H1 (cell line): ENCODE data around the gene SIX1. TPM values are rescaled to one million over a fixed set of nuclear protein-coding genes. Genes with fewer than 3 reads are reported as not detected.

Experiments
- ASH2L ChIP-seq: fragments of 200-600, 300-600 bp; sonication (generic); IDR thresholded peaks from one replicate; pipeline ENCODE4 v1.7.1; 2017; ENCODE audit warnings: low read length
- MAX ChIP-seq: IDR thresholded peaks from 2 replicates; pipeline ENCODE4 v1.6.1; 2012; ENCODE audit warnings: inconsistent platforms
- SP1 ChIP-seq: IDR thresholded peaks from 2 replicates; pipeline ENCODE4 v1.6.1; 2011; ENCODE audit warnings: low read depth, low read length
- TAF7 ChIP-seq: optimal IDR thresholded peaks from 2 replicates; pipeline ENCODE3; 2011; ENCODE audit warnings: low read depth, mild to moderate bottlenecking, inconsistent platforms, low read length, moderate library complexity, borderline replicate concordance
- polyA plus RNA-seq, 7 experiments: library from polyadenylated mRNA; depleted of rRNA in 3 of 7; stranded (reverse) in 5 of 7; unstranded in 2 of 7; fragments of >200 nt in 5 of 7; fragments of 200-250 nt in 2 of 7; gene quantifications; 1 replicate in 5 of 7; 2 replicates in 1 of 7; 4 replicates in 1 of 7; pipeline versions ENCODE4 v1.2.1 to v1.2.3, GENCODE V29; 2011 to 2013; ENCODE audit warnings: missing spikeins in 2 of 7, mixed read lengths in 2 of 7
- total RNA-seq: library from RNA; stranded (reverse); fragmentation: NEBNext Ultra II Directional; extraction: Animal tissue kit (Norgen Biotek cat#: 25700); gene quantifications from 2 replicates; pipeline ENCODE4 v1.2.1, GENCODE V29; 2021

The SIX1 gene
- total and polyA plus RNA-seq, 2 of the 8 experiments (the other 6 are each of a cell fraction or from before 2014, with no cell fraction given) = 0.03 to 0.69 TPM

DNA sequence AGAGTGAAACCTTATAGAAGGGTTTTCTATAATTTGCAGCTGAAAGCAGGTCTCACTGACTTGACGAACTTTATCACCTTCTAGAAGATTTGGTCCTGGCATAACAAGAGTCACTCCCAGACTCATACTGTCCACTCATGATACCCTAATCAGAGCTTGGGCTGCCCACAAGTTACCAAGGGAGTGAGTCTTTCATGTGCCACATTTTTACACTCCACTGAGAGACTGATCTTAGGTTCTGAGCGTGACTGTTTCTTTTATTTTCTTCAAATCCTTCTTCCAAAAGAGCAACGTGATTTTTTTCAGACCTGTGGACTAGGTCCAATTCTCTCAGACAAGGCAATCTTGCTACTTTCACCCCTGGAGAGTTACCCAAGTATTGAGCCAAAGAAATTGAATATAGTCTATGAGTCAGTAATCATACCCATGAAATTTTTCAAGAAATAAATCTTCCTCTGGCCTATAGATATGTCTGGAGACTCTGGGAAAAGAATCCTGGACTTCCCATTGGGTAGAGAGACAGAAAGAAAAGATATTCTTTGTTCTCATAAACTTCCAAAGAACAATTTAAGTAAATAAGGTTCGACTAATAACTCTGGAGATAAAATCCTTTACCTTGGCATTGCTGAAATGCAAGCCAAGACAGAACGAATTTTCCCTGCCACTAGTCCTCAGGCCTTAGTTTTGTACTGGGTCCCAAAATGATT, 26.9 kb downstream of the SIX1 start (continued):
- TF ChIP-seq ASH2L (no peak), TAF7 (no peak), MAX (no peak), SP1 (no peak)
